Measurements from ENCODE around the gene CCDC192. TPM values are rescaled to one million over a fixed set of nuclear protein-coding genes. Genes with fewer than 3 reads are reported as not detected.

CCDC192 gene
- total and polyA plus RNA-seq, 2 of the 4 experiments (the other 2 are of a cell fraction): not detected

DNA sequence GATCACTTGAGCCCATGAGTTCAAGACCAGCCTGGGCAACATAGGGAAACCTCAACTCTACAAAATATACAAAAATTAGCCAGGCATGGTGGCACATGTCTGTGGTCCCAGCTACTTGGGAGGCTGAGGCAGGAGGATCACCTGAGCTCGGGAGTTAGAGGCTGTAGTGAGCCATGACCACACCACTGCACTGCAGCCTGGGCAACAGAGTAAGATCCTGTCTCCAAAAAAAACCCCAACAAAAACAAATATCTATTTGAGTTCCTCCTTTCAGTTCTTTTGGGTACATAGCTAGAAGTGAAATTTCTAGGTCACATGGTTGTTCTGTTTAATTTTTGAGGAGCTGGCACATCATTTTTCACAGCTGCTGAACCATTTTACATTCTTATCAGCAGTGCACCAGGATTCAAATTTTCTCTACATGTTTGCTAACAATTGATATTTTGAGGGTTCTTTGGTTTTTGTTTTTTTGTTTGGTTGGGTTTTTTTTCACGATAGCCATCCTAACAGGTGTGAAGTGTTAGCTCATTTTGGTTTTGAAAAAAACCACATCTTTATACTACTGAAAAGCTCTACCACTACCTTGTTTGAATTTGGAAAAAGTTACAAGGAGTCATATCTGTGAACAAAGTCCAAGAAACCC, 203.5 kb downstream of the CCDC192 start:
- no peak overlapping the region for H3K27ac ChIP-seq (ENCODE audit: insufficient read depth, low read length)
- ATAC-seq (ENCODE audit: low read depth): no peak
- no peak overlapping the region for H4K91ac ChIP-seq (ENCODE audit: insufficient read depth, low read depth, low read length)
- H3K9me3 ChIP-seq (ENCODE audit: control insufficient read depth, insufficient read depth, low read length): no peaks in the 10 kb centered on the region
- no peak overlapping the region for H3K56ac ChIP-seq (ENCODE audit: extremely low read depth, insufficient read depth, low read length)
- in situ Hi-C loops (cut with MboI; ENCODE audit: low sequenced_read_pairs) (loop anchor here (10.0 kb wide), 1 partner anchor 288 kb away; no protein-coding TSS in a partner anchor), intact Hi-C loops (cut with micrococcal nuclease) (loop anchor here (10.0 kb wide), 1 partner anchor 298 kb away; no protein-coding TSS in a partner anchor), dilution Hi-C loops (cut with HindIII; ENCODE audit: low sequenced_read_pairs, unreplicated experiment) (no loop called here)
- no peak overlapping the region for H4K5ac ChIP-seq (ENCODE audit: low read depth, low read length)
- no peak overlapping the region for H3K9ac ChIP-seq (ENCODE audit: low read depth, low read length)
- H3K27me3 ChIP-seq (ENCODE audit: control insufficient read depth, insufficient read depth, low read length): no peaks in the 10 kb centered on the region
- no peak overlapping the region for H2AK9ac ChIP-seq (replicated peaks; ENCODE audit: low read depth, low read length, poor library complexity)
- H4K8ac ChIP-seq (ENCODE audit: low read depth in 2 of 2, low read length in 2 of 2): no peak overlapping the region
- H2AK5ac ChIP-seq (ENCODE audit: low read depth, low read length): no peak overlapping the region
- TF ChIP-seq SMC3 (IDR thresholded peaks at IDR 0.05; ENCODE audit: low read depth, low read length): no peak
- TF ChIP-seq, protein P1, sequence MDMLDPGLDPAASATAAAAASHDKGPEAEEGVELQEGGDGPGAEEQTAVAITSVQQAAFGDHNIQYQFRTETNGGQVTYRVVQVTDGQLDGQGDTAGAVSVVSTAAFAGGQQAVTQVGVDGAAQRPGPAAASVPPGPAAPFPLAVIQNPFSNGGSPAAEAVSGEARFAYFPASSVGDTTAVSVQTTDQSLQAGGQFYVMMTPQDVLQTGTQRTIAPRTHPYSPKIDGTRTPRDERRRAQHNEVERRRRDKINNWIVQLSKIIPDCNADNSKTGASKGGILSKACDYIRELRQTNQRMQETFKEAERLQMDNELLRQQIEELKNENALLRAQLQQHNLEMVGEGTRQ (IDR thresholded peaks at IDR 0.05; ENCODE audit: low read depth, low read length): no peak
- TF ChIP-seq BHLHE40 (IDR thresholded peaks at IDR 0.05; ENCODE audit: low read depth, low read length): no peak
- no peak for TF ChIP-seq MAFK (IDR thresholded peaks at IDR 0.05; ENCODE audit: low read depth, low read length)
- no peak for TF ChIP-seq RFX5 (IDR thresholded peaks at IDR 0.05; ENCODE audit: low read depth, low read length)
- TF ChIP-seq, protein P2, sequence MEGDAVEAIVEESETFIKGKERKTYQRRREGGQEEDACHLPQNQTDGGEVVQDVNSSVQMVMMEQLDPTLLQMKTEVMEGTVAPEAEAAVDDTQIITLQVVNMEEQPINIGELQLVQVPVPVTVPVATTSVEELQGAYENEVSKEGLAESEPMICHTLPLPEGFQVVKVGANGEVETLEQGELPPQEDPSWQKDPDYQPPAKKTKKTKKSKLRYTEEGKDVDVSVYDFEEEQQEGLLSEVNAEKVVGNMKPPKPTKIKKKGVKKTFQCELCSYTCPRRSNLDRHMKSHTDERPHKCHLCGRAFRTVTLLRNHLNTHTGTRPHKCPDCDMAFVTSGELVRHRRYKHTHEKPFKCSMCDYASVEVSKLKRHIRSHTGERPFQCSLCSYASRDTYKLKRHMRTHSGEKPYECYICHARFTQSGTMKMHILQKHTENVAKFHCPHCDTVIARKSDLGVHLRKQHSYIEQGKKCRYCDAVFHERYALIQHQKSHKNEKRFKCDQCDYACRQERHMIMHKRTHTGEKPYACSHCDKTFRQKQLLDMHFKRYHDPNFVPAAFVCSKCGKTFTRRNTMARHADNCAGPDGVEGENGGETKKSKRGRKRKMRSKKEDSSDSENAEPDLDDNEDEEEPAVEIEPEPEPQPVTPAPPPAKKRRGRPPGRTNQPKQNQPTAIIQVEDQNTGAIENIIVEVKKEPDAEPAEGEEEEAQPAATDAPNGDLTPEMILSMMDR (conservative IDR thresholded peaks at IDR 0.05; ENCODE audit: low read depth, low read length): no peak
- TF ChIP-seq POLR2A (IDR thresholded peaks at IDR 0.05; ENCODE audit: low read depth, low read length): no peak
- TF ChIP-seq CEBPB (IDR thresholded peaks at IDR 0.05; ENCODE audit: low read depth, low read length): no peak
- TF ChIP-seq, protein P3, sequence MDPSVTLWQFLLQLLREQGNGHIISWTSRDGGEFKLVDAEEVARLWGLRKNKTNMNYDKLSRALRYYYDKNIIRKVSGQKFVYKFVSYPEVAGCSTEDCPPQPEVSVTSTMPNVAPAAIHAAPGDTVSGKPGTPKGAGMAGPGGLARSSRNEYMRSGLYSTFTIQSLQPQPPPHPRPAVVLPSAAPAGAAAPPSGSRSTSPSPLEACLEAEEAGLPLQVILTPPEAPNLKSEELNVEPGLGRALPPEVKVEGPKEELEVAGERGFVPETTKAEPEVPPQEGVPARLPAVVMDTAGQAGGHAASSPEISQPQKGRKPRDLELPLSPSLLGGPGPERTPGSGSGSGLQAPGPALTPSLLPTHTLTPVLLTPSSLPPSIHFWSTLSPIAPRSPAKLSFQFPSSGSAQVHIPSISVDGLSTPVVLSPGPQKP (IDR thresholded peaks at IDR 0.05; ENCODE audit: borderline replicate concordance, low read depth, low read length): no peak
- TF ChIP-seq NFE2L2 (IDR thresholded peaks at IDR 0.05; ENCODE audit: low read depth, low read length): no peak
- TF ChIP-seq RCOR1 (IDR thresholded peaks at IDR 0.05; ENCODE audit: insufficient replicate concordance, low read length): no peak
- H3K14ac ChIP-seq (replicated peaks; ENCODE audit: low read depth, low read length): no peak overlapping the region
- ChIA-PET POLR2A (ENCODE audit: unreplicated experiment) (no interaction called here), CTCF (no interaction called here)
- no peaks in the 10 kb centered on the region for H3K4me1 ChIP-seq (ENCODE audit: control insufficient read depth, insufficient read depth, low read length)
- no peak overlapping the region for H3K18ac ChIP-seq (ENCODE audit: low read depth, low read length)
- no peaks in the 10 kb centered on the region for H3K9me1 ChIP-seq (ENCODE audit: insufficient read depth, low read length)
- no peak overlapping the region for H2BK20ac ChIP-seq (ENCODE audit: low read depth, low read length)
- no peak overlapping the region for H2BK120ac ChIP-seq (ENCODE audit: low read depth, low read length)
- no peaks in the 10 kb centered on the region for H3K79me1 ChIP-seq (ENCODE audit: low read depth in 1 of 2, low read length in 2 of 2)
- no peak overlapping the region for H3K4me2 ChIP-seq (ENCODE audit: low read depth, low read length)
- no CpG with 5 or more reads among the region's 2 CpGs for WGBS, 2 experiments (ENCODE audit: extremely low coverage in 2 of 2, insufficient read length in 1 of 2)
- H3K36me3 ChIP-seq (ENCODE audit: control insufficient read depth, insufficient read depth, low read length): no peaks in the 10 kb centered on the region
- no peak overlapping the region for H2AFZ ChIP-seq (replicated peaks; ENCODE audit: low read length, poor library complexity)
- no peak overlapping the region for H2BK5ac ChIP-seq (ENCODE audit: low read depth, low read length, poor library complexity, severe bottlenecking)
- H3K4me3 ChIP-seq (ENCODE audit: insufficient read depth, low read depth, low read length): no peak overlapping the region
- no peak overlapping the region for H2BK15ac ChIP-seq (ENCODE audit: low read depth, low read length)
- no peaks in the 10 kb centered on the region for H4K20me1 ChIP-seq (ENCODE audit: insufficient read depth, low read length)
- H3K23ac ChIP-seq (ENCODE audit: low read depth, low read length): no peak overlapping the region
- H3K4ac ChIP-seq (ENCODE audit: low read depth, low read length): no peak overlapping the region
- no TSS peak for BruUV-seq (replicated peaks)
- DNase-seq: no peak

Data from IMR-90 (cell line).